Right lobe of liver (tissue), 6 donors: Measurements from ENCODE around the gene CTCFL. TPM values are rescaled to one million over a fixed set of nuclear protein-coding genes. Genes with fewer than 3 reads are reported as not detected.

Experiments
- ATAC-seq, 4 donors: fragments of 200-7000 bp; cut with Tn5 transposase; one replicate each; pipeline ENCODE4 v1.9.1; 2020; ENCODE audit warnings: mild to moderate bottlenecking in 4 of 4, moderate library complexity in 4 of 4
- DNase-seq, 3 donors: peaks; one replicate each; pipeline ENCODE4 v3.0.0-alpha.2; 2020
- H3K27ac ChIP-seq, 3 donors: fragments of 200-600 bp; one replicate each; pipeline ENCODE4 v1.8.0; 2022
- H3K27me3 ChIP-seq, 2 donors: fragments of 200-600 bp; one replicate each; pipeline ENCODE4 v1.8.0; 2022
- H3K36me3 ChIP-seq, 4 donors: fragments of 200-600 bp; sonication (generic) in 1 of 4; one replicate each; pipeline versions ENCODE4 v1.5.1 to v1.8.0; 2017 to 2022; ENCODE audit warnings: control low read depth in 1 of 4
- H3K4me1 ChIP-seq, 4 donors: fragments of 200-600 bp; sonication (generic) in 1 of 4; one replicate each; pipeline versions ENCODE4 v1.5.1 to v1.8.0; 2017 to 2022; ENCODE audit warnings: control low read depth in 1 of 4
- H3K4me3 ChIP-seq, 3 donors: fragments of 200-600 bp; one replicate each; pipeline ENCODE4 v1.8.0; 2022
- H3K9me3 ChIP-seq, 4 donors: fragments of 200-600 bp; sonication (generic) in 1 of 4; one replicate each; pipeline versions ENCODE4 v1.5.1 to v1.8.0; 2017 to 2022; ENCODE audit warnings: control low read depth in 1 of 4
- CTCF ChIP-seq, 4 donors: fragments of 200-600 bp in 3 of 4; fragments of 450-650 bp in 1 of 4; IDR thresholded peaks; one replicate each; pipeline versions ENCODE4 v1.5.1 to v1.8.0; 2016 to 2022; ENCODE audit warnings: antibody characterized with exemption in 4 of 4, mild to moderate bottlenecking in 2 of 4
- POLR2A ChIP-seq: fragments of 450-650 bp; IDR thresholded peaks from one replicate; pipeline ENCODE4 v1.6.1; 2017; ENCODE audit warnings: antibody characterized with exemption, mild to moderate bottlenecking
- WGBS: methylation state at CpG from one replicate; pipeline ENCODE4 v1.1.6; 2018; ENCODE audit warnings: low coverage, low lambda C conversion rate; ENCODE audit not compliant: insufficient coverage; ENCODE audit errors: missing lambda C conversion rate; 5-methylcytosine and 5-hydroxymethylcytosine counted together
- intact Hi-C, 2 donors: fragments of 100-400 bp; cut with DNase I; formaldehyde crosslinking; loops; one replicate each; pipeline versions ENCODE4 v1.11.2 to v1.14.1; 2022
- total RNA-seq, 6 experiments: library from RNA; depleted of rRNA in 2 of 6; stranded (reverse); fragments of >200 nt in 2 of 6; fragmentation: NEBNext Ultra II Directional in 3 of 6; extraction: Animal tissue kit (Norgen Biotek cat#: 25700) in 3 of 6; gene quantifications; one replicate each; pipeline versions ENCODE4 v1.1.0 to v1.2.4, GENCODE V29; 2016 to 2023
- donor health status: DM: no; HTN: yes; CAD: no.
- donor health status: DM: no; HTN: no; CAD: no.
- donor health status: DM: no; HTN: no; CAD: no.
- donor health status: DM: no; HTN: yes; CAD: no.
- donor health status: DM: no; HTN: yes; CAD: no.

CTCFL gene
- total RNA-seq, 6 experiments from 2014 or later: 0.09 to 0.50 (median 0.33) TPM; not detected in 2

GRCh38 chr20:57470666-57471495, 54.1 kb downstream of the CTCFL start:
- Histone ChIP-seq H3K9me3 (no peaks in the 10 kb centered on the region), H3K4me1 (peaks cover 0 to 6% (median 0%) of the 10 kb centered on the region in 4 donors), H3K27ac (no peak overlapping the region), H3K36me3 (no peaks in the 10 kb centered on the region), H3K4me3 (no peak overlapping the region), H3K27me3 (no peaks in the 10 kb centered on the region)
- 45% methylated on average over 8 of the region's 18 CpGs for WGBS
- intact Hi-C loops: no loop called here
- ATAC-seq (no peak), DNase-seq (peak in 1 of 3 donors; percentile 39)
- no peak for TF ChIP-seq CTCF (IDR thresholded peaks at IDR 0.05)
- TF ChIP-seq POLR2A: no peak

DNA sequence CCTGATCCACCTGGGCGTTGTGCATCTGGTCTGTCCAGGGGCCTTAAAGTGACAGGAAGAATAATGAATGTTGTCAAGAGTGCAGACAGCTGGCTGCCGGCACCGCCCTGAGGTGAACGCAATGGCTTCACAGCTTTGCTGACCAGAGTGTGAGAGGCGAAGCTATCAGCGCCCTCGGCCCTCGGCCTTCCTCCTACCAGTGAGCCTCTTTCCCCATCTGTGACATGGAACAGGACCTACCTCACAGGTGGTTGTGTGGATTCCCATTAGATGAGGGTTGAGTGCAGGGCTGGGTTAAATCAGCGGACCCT, 54.8 kb downstream of the CTCFL start:
- Histone ChIP-seq H3K4me1 (peaks cover 0 to 6% (median 0%) of the 10 kb centered on the region in 4 donors), H3K4me3 (no peak overlapping the region), H3K27me3 (no peaks in the 10 kb centered on the region), H3K27ac (no peak overlapping the region), H3K9me3 (no peaks in the 10 kb centered on the region), H3K36me3 (no peaks in the 10 kb centered on the region)
- intact Hi-C loops: no loop called here
- 63% methylated on average over 4 of the region's 9 CpGs for WGBS
- no peak for ATAC-seq
- DNase-seq: peak in 1 of 3 donors; percentile 24
- TF ChIP-seq CTCF (IDR thresholded peaks at IDR 0.05) (no peak), POLR2A (no peak)

DNA sequence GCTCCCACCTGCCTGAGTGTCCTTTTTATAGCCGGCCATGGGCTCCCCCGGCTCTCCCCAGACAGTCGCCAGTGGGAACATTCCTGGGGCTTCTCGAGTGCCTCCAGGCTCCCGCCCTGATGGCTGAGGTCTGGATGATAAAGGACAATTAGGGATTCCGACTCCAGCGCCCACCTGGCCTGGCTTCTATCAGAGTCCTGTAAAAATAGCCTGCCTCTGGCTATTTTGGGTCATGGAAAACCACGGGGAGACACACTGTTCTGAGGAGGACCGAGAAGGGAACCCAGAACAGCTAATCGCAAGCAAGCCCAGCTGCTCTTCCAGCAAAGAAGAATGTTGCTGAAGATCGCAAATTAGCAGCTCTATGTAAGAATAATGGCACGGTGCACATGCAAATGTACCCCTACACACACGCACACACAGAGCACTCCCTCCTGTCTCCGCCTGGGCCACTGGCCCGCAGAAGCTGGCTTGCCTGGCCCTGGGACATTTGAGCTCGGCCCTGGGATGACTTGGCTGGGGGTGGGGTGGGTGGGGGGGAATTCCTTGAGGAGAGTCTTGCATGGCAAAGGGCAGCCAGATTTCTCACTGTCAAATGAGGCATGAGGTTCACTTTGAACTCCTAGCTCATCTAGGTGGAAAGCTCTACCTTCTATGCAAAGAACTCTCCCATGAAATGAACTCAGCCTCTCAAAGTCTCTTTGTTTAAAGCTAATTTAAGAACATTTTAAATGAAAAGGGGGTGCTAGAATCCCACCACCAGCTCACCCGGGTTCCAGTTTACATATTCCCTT, 55.3 kb downstream of the CTCFL start:
- WGBS: 32% methylated on average over 10 of the region's 17 CpGs
- Histone ChIP-seq H3K36me3 (no peaks in the 10 kb centered on the region), H3K4me1 (peaks cover 0 to 6% (median 0%) of the 10 kb centered on the region in 4 donors), H3K9me3 (no peaks in the 10 kb centered on the region), H3K27me3 (no peaks in the 10 kb centered on the region), H3K27ac (no peak overlapping the region), H3K4me3 (no peak overlapping the region)
- intact Hi-C loops: no loop called here
- no peak for ATAC-seq
- DNase-seq: peak in 1 of 3 donors; percentile 21
- TF ChIP-seq POLR2A (no peak), CTCF (IDR thresholded peaks at IDR 0.05) (no peak)

- Histone ChIP-seq H3K9me3 (no peaks in the 10 kb centered on the region), H3K36me3 (no peaks in the 10 kb centered on the region), H3K27ac (no peak overlapping the region), H3K4me1 (peaks cover 0 to 6% (median 0%) of the 10 kb centered on the region in 4 donors), H3K27me3 (no peaks in the 10 kb centered on the region), H3K4me3 (no peak overlapping the region)
- ATAC-seq (no peak), DNase-seq (peak in 1 of 3 donors; percentile 15)
- intact Hi-C loops: no loop called here
- no peak for TF ChIP-seq POLR2A
- TF ChIP-seq CTCF (IDR thresholded peaks at IDR 0.05): no peak
- 67% methylated on average over 9 of the region's 18 CpGs for WGBS
These were observed 56.2 kb downstream of the CTCFL start for GRCh38 chr20:57468523-57469417.
